HAP-1 (cell line): ENCODE data around the gene RGS2.
A peak's percentile ranks its signal among the peaks of the same experiment; 100 is the strongest.

Experiments used
- DNase-seq, 2 experiments: peaks; one replicate each; pipeline ENCODE4 v3.0.0-alpha.2; 2016 to 2020; ENCODE audit warnings: low spot score in 2 of 2
- H3K27me3 ChIP-seq: fragments of 250-450 bp; sonication (Bioruptor Pico); 2 replicates; pipeline ENCODE4 v1.5.1; 2020; ENCODE audit warnings: low read depth, mild to moderate bottlenecking, moderate library complexity
- H3K36me3 ChIP-seq: fragments of 250-450 bp; sonication (Bioruptor Pico); replicated peaks from 2 replicates; pipeline ENCODE4 v1.5.1; 2020; ENCODE audit warnings: mild to moderate bottlenecking
- H3K4me1 ChIP-seq: fragments of 250-450 bp; sonication (Bioruptor Pico); 2 replicates; pipeline ENCODE4 v1.5.1; 2020; ENCODE audit warnings: mild to moderate bottlenecking
- H3K4me3 ChIP-seq: fragments of 250-450 bp; sonication (Bioruptor Pico); 2 replicates; pipeline ENCODE4 v1.5.1; 2020; ENCODE audit warnings: mild to moderate bottlenecking, moderate library complexity
- H3K9me3 ChIP-seq: fragments of 250-450 bp; sonication (Bioruptor Pico); 2 replicates; pipeline ENCODE4 v1.5.1; 2020; ENCODE audit warnings: mild to moderate bottlenecking, moderate library complexity
- in situ Hi-C: fragments of 300-500 bp; cut with MboI; formaldehyde crosslinking; loops from 3 replicates; pipeline ENCODE4 v1.14.3; 2020; ENCODE audit warnings: low sequenced_read_pairs, inconsistent platforms, mixed read lengths

The RGS2 gene

DNA sequence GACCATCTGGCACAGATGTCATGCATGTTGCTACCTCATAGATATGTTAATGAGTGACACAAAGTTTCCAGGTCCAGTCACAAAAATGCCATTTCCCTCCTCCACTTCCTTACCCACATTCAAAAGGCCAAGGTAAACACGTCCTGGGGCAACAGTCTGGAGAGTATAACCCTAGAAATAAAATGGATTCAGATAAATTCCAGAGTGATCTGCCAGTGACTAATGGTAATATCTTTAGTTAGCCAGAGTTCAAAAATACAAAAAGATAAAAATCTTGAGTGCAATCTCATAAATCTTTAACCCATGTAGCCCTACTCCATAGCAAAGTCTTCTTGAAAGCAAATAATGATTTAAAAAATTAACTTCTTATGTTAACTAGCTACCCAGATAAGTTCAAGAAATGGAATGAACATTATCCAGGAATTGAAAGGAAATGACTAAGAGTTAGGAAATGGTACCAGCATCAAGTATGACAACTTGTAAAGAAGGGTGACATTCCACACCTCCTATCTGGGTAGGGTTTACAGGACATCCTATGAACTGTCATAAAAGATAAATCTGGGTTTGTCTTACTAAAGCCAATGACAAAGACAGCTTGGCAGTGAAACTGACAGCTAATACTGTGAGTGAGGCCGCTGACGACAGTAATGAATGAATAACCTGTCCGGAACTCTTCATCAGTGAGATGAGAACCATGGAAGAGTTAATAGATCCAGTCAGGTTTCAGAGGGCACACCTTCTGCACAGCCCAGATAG, 18.1 kb downstream of the RGS2 start:
- Histone ChIP-seq H3K4me1 (peaks cover 11% of the 10 kb centered on the region), H3K4me3 (no peak overlapping the region), H3K36me3 (no peaks in the 10 kb centered on the region), H3K9me3 (no peaks in the 10 kb centered on the region), H3K27me3 (no peaks in the 10 kb centered on the region)
- DNase-seq: peak; percentile 53 to 86
- in situ Hi-C loops: no loop called here

GRCh38 chr1:192830595-192831246, 21.9 kb downstream of the RGS2 start:
- H3K4me1 ChIP-seq: peaks cover 11% of the 10 kb centered on the region
- H3K4me3 ChIP-seq: no peak overlapping the region
- in situ Hi-C loops: no loop called here
- no peak for DNase-seq
- H3K36me3 ChIP-seq: no peaks in the 10 kb centered on the region
- H3K9me3 ChIP-seq: no peaks in the 10 kb centered on the region
- H3K27me3 ChIP-seq: no peaks in the 10 kb centered on the region

DNA sequence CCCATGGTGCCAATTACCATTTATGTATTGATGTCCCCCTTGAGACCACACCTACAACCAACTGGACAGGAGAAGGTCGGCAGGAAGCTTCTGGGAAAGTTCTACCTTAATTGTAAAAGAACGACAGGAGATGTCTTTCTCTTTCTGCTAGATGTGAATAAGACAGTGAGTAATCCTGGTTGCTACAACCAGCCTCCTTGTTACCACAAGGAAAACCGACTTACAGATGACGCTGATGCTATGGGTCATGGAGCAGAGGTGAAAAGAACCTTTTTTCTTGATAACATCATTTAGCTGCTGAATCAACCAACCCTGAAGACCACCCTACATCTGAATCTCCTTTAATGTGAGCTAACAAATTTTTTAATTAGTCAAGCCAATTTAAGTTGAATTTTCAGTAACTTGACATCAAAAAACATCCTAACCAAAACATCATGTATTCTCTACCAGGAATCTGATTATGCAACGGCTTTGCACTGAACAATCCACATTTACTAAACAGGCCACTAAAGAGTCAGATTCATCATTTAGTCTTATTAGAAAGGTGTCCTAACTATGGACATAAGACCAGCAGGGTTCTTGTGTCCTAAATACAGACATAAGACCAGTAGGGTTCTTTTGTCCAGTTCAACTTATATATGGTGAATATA, 23.0 kb downstream of the RGS2 start:
- DNase-seq: no peak
- H3K9me3 ChIP-seq: no peaks in the 10 kb centered on the region
- H3K4me1 ChIP-seq: peaks cover 6% of the 10 kb centered on the region
- no peaks in the 10 kb centered on the region for H3K27me3 ChIP-seq
- H3K4me3 ChIP-seq: no peak overlapping the region
- H3K36me3 ChIP-seq: no peaks in the 10 kb centered on the region
- in situ Hi-C loops: no loop called here

GRCh38 chr1:192832492-192832891, 23.7 kb downstream of the RGS2 start:
- H3K4me3 ChIP-seq: no peak overlapping the region
- no peaks in the 10 kb centered on the region; the same call in 1 of the 2 replicates for H3K4me1 ChIP-seq
- no peaks in the 10 kb centered on the region for H3K36me3 ChIP-seq
- in situ Hi-C loops: no loop called here
- DNase-seq: no peak
- no peaks in the 10 kb centered on the region for H3K27me3 ChIP-seq
- no peaks in the 10 kb centered on the region for H3K9me3 ChIP-seq

GRCh38 chr1:192835116-192835515, 26.3 kb downstream of the RGS2 start:
- Histone ChIP-seq H3K27me3 (no peaks in the 10 kb centered on the region), H3K4me3 (no peak overlapping the region), H3K9me3 (no peaks in the 10 kb centered on the region), H3K4me1 (peaks cover 2% of the 10 kb centered on the region; the same call in 1 of the 2 replicates), H3K36me3 (no peaks in the 10 kb centered on the region)
- in situ Hi-C loops: no loop called here
- no peak for DNase-seq

- H3K36me3 ChIP-seq: no peaks in the 10 kb centered on the region
- H3K4me1 ChIP-seq: peaks cover 7% of the 10 kb centered on the region
- no peak for DNase-seq
- H3K9me3 ChIP-seq: no peaks in the 10 kb centered on the region
- H3K27me3 ChIP-seq: no peaks in the 10 kb centered on the region
- in situ Hi-C loops: no loop called here
- H3K4me3 ChIP-seq: no peak overlapping the region
Observed at GRCh38 chr1:192839162-192840066, 30.6 kb downstream of the RGS2 start.

DNA sequence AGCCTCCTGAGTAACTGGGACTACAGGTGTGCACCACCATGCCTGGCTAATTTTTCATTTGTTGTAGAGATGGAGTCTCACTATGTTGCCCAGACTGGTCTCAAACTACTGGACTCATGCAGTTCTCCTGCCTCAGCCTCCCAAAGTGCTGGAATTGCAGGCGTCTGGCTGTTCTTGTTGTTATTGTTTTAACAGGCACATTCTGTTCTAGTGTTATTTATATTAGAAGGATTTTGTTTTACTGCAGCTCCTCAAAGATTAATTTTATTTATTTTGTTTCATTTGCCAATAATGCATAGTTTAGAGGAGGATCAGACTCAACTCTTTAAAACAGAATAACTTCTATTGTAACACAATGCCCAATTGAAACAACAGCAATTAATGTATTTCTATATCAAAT, 35.5 kb downstream of the RGS2 start:
- peaks cover 16% of the 10 kb centered on the region for H3K4me1 ChIP-seq
- no peak overlapping the region for H3K4me3 ChIP-seq
- H3K27me3 ChIP-seq: no peaks in the 10 kb centered on the region
- in situ Hi-C loops: no loop called here
- H3K9me3 ChIP-seq: no peaks in the 10 kb centered on the region
- no peaks in the 10 kb centered on the region for H3K36me3 ChIP-seq
- DNase-seq: no peak

DNA sequence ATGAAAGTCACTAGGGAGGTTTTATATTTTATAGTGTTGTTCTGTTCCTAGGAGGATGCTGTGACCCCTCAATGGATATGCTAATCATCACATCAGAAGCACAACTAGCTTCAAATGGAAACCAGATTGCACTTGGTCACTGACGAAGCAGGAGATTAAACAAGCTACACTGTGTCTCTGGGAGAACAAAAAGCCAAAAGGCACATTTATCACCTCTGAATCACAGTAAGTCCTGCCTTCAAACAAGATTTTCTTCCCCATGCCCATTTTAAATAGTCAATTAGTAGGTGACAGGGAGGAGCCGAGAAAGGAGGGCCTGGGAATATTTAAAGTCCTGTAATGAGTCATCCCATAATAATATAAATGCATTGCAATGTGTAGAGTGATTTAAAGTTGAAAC, 38.1 kb downstream of the RGS2 start:
- in situ Hi-C loops: no loop called here
- peaks cover 22% of the 10 kb centered on the region for H3K4me1 ChIP-seq
- no peaks in the 10 kb centered on the region for H3K9me3 ChIP-seq
- H3K4me3 ChIP-seq: no peak overlapping the region
- peak in 1 of 2 experiments; percentile 29 for DNase-seq
- H3K36me3 ChIP-seq: no peaks in the 10 kb centered on the region
- H3K27me3 ChIP-seq: no peaks in the 10 kb centered on the region

- H3K4me3 ChIP-seq: no peak overlapping the region
Observed at GRCh38 chr1:192849011-192849410, 40.2 kb downstream of the RGS2 start.

DNA sequence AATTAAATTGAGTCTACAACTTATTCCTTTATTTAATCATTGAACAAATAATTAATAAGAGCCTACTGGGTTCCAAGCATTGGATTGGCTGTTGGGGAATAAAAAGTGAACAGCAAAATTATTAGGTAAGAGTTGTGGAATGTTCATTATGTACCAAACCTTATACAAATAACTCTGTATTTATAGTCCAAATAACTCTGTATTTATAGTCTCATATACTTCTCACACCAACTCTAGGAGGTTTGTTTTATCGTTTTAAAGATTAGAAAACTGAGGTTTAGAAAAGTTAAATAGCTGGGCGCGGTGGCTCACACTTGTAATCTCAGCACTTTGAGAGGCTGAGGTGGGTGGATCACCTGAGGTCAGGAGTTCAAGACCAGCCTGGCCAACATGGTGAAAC, 40.6 kb downstream of the RGS2 start:
- no peaks in the 10 kb centered on the region for H3K36me3 ChIP-seq
- H3K9me3 ChIP-seq: no peaks in the 10 kb centered on the region
- peaks cover 24% of the 10 kb centered on the region for H3K4me1 ChIP-seq
- in situ Hi-C loops: no loop called here
- H3K27me3 ChIP-seq: no peaks in the 10 kb centered on the region
- H3K4me3 ChIP-seq: no peak overlapping the region
- no peak for DNase-seq

More at GRCh38 chr1:192849011-192849410, 40.2 kb downstream of the RGS2 start:
- Histone ChIP-seq H3K27me3 (no peaks in the 10 kb centered on the region), H3K4me1 (peaks cover 24% of the 10 kb centered on the region), H3K9me3 (no peaks in the 10 kb centered on the region), H3K36me3 (no peaks in the 10 kb centered on the region)
- in situ Hi-C loops: no loop called here
- no peak for DNase-seq

GRCh38 chr1:192852001-192852947, 43.4 kb downstream of the RGS2 start:
- in situ Hi-C loops: no loop called here

GRCh38 chr1:192858456-192858855, 49.6 kb downstream of the RGS2 start:
- no peaks in the 10 kb centered on the region for H3K27me3 ChIP-seq
- DNase-seq: peak in 1 of 2 experiments; percentile 31
- no peaks in the 10 kb centered on the region for H3K9me3 ChIP-seq
- H3K4me3 ChIP-seq: no peak overlapping the region
- H3K4me1 ChIP-seq: no peaks in the 10 kb centered on the region
- in situ Hi-C loops: no loop called here
- H3K36me3 ChIP-seq: no peaks in the 10 kb centered on the region

More at GRCh38 chr1:192852001-192852947, 43.4 kb downstream of the RGS2 start:
- H3K4me3 ChIP-seq: no peak overlapping the region
- H3K36me3 ChIP-seq: no peaks in the 10 kb centered on the region
- H3K9me3 ChIP-seq: no peaks in the 10 kb centered on the region
- H3K4me1 ChIP-seq: peaks cover 16% of the 10 kb centered on the region
- peak; percentile 38 to 91 for DNase-seq
- H3K27me3 ChIP-seq: no peaks in the 10 kb centered on the region
